Trophoblast cell (in vitro differentiated cells and primary cell): ENCODE measurements around the gene C3orf85.

ENCODE experiments used
- DNase-seq, 2 donors: peaks; one replicate each; pipeline ENCODE4 v3.0.0-alpha.2; 2016
- H2AFZ ChIP-seq: 2 replicates; pipeline ENCODE4 v1.6.1; 2013; ENCODE audit warnings: low read length, moderate library complexity, mild to moderate bottlenecking; ENCODE audit not compliant: insufficient read depth, poor library complexity
- H2AK5ac ChIP-seq: 2 replicates; pipeline ENCODE4 v1.6.1; 2013; ENCODE audit warnings: mild to moderate bottlenecking, low read length
- H2BK120ac ChIP-seq: 2 replicates; pipeline ENCODE4 v1.6.1; 2013; ENCODE audit warnings: low read length, mild to moderate bottlenecking, moderate library complexity; ENCODE audit not compliant: insufficient read depth, poor library complexity
- H2BK12ac ChIP-seq: 2 replicates; pipeline ENCODE4 v1.6.1; 2013; ENCODE audit warnings: mild to moderate bottlenecking, low read length, moderate library complexity
- H2BK5ac ChIP-seq: 2 replicates; pipeline ENCODE4 v1.6.1; 2013; ENCODE audit warnings: low read length, low read depth, moderate library complexity, mild to moderate bottlenecking; ENCODE audit not compliant: poor library complexity
- H3K14ac ChIP-seq: 2 replicates; pipeline ENCODE4 v1.6.1; 2013; ENCODE audit warnings: mild to moderate bottlenecking, low read length
- H3K18ac ChIP-seq: 2 replicates; pipeline ENCODE4 v1.6.1; 2013; ENCODE audit warnings: mild to moderate bottlenecking, low read length
- H3K23ac ChIP-seq: 2 replicates; pipeline ENCODE4 v1.6.1; 2013; ENCODE audit warnings: low read length
- H3K27ac ChIP-seq: 2 replicates; pipeline ENCODE4 v1.5.1; 2013; ENCODE audit warnings: low read depth, mild to moderate bottlenecking, inconsistent platforms, low read length, moderate library complexity
- H3K27me3 ChIP-seq: 2 replicates; pipeline ENCODE4 v1.6.1; 2013; ENCODE audit warnings: inconsistent platforms, mild to moderate bottlenecking, low read length, moderate library complexity; ENCODE audit not compliant: insufficient read depth
- H3K36me3 ChIP-seq, 2 experiments: 1 replicate in 1 of 2; 2 replicates in 1 of 2; pipeline ENCODE4 v1.6.1; 2013; ENCODE audit warnings: low read length in 2 of 2, mild to moderate bottlenecking in 2 of 2, moderate library complexity in 1 of 2; ENCODE audit not compliant: insufficient read depth in 2 of 2, control insufficient read depth in 1 of 2
- H3K4ac ChIP-seq: 2 replicates; pipeline ENCODE4 v1.6.1; 2013; ENCODE audit warnings: low read depth, mild to moderate bottlenecking, low read length, moderate library complexity
- H3K4me1 ChIP-seq, 2 experiments: 1 replicate in 1 of 2; 2 replicates in 1 of 2; pipeline ENCODE4 v1.6.1; 2013; ENCODE audit warnings: low read length in 2 of 2, mild to moderate bottlenecking in 2 of 2, moderate library complexity in 1 of 2; ENCODE audit not compliant: insufficient read depth in 2 of 2, control insufficient read depth in 1 of 2
- H3K4me2 ChIP-seq: 2 replicates; pipeline ENCODE4 v1.6.1; 2013; ENCODE audit warnings: inconsistent platforms, mild to moderate bottlenecking, low read length, moderate library complexity
- H3K4me3 ChIP-seq: 2 replicates; pipeline ENCODE4 v1.5.1; 2013; ENCODE audit warnings: mild to moderate bottlenecking, low read depth, low read length, inconsistent platforms
- H3K79me1 ChIP-seq: one replicate; pipeline ENCODE4 v1.6.1; 2013; ENCODE audit warnings: low read length
- H3K79me2 ChIP-seq: 2 replicates; pipeline ENCODE4 v1.6.1; 2013; ENCODE audit warnings: low read length, mild to moderate bottlenecking; ENCODE audit not compliant: control insufficient read depth, insufficient read depth, poor library complexity
- H3K9ac ChIP-seq: 2 replicates; pipeline ENCODE4 v1.6.1; 2013; ENCODE audit warnings: mild to moderate bottlenecking, low read length
- H3K9me3 ChIP-seq: 2 replicates; pipeline ENCODE4 v1.6.1; 2013; ENCODE audit warnings: low read depth, mild to moderate bottlenecking, control low read depth, inconsistent platforms, low read length; ENCODE audit not compliant: insufficient read depth
- H4K12ac ChIP-seq: 2 replicates; pipeline ENCODE4 v1.6.1; 2013; ENCODE audit warnings: low read depth, mild to moderate bottlenecking, low read length, moderate library complexity
- H4K8ac ChIP-seq: 2 replicates; pipeline ENCODE4 v1.6.1; 2013; ENCODE audit warnings: low read depth, mild to moderate bottlenecking, low read length, moderate library complexity
- H4K91ac ChIP-seq: one replicate; pipeline ENCODE4 v1.6.1; 2013; ENCODE audit warnings: low read depth, mild to moderate bottlenecking, low read length, moderate library complexity
- WGBS: extraction: QIAGEN DNeasy Blood & Tissue Kit; methylation state at CpG from one replicate; pipeline ENCODE4 v1.1.7; 2013; ENCODE audit warnings: missing lambda C conversion rate; ENCODE audit not compliant: insufficient read length, insufficient coverage; ENCODE audit errors: extremely low coverage; 5-methylcytosine and 5-hydroxymethylcytosine counted together

The C3orf85 gene

DNA sequence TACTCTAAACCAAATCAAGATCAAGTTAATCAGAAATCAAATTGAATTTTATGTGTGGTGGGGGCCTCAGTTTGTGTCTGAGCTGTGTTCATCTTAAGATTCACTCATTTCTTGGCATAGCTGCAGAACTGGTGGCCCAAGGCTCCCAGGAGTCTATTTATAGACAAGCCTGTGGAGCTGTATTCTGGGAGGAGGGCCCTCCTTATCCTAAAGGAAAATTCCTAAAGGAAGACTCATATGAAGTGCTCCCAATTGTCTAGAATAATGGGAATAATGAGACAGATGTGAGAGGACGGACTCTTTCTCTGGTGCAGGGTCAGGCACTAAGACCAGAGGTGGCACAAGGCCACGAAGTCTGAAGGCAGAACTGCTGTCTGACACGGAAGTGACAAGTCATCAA, 38.9 kb downstream of the C3orf85 start:
- H3K4me1 ChIP-seq = peaks cover 0 to 2% of the 10 kb centered on the region in 2 experiments
- no peaks in the 10 kb centered on the region for H3K9me3 ChIP-seq
- no peak overlapping the region for H2BK5ac ChIP-seq
- no peak overlapping the region for H3K9ac ChIP-seq
- peak; percentile 24 for DNase-seq
- H2BK120ac ChIP-seq = no peak overlapping the region
- no peak overlapping the region for H3K4ac ChIP-seq
- no CpG with 5 or more reads among the region's 3 CpGs for WGBS
- no peak overlapping the region for H4K91ac ChIP-seq
- no peak overlapping the region for H4K8ac ChIP-seq
- H2BK12ac ChIP-seq = no peak overlapping the region
- no peak overlapping the region for H3K14ac ChIP-seq
- H3K18ac ChIP-seq = no peak overlapping the region
- no peak overlapping the region for H3K4me2 ChIP-seq
- no peaks in the 10 kb centered on the region for H3K36me3 ChIP-seq
- H3K79me1 ChIP-seq = no peaks in the 10 kb centered on the region
- no peak overlapping the region for H3K4me3 ChIP-seq
- no peak overlapping the region for H4K12ac ChIP-seq
- no peaks in the 10 kb centered on the region for H3K27me3 ChIP-seq
- H3K79me2 ChIP-seq = no peaks in the 10 kb centered on the region
- H2AK5ac ChIP-seq = no peak overlapping the region
- no peak overlapping the region for H3K23ac ChIP-seq
- no peak overlapping the region for H2AFZ ChIP-seq
- no peak overlapping the region for H3K27ac ChIP-seq

DNA sequence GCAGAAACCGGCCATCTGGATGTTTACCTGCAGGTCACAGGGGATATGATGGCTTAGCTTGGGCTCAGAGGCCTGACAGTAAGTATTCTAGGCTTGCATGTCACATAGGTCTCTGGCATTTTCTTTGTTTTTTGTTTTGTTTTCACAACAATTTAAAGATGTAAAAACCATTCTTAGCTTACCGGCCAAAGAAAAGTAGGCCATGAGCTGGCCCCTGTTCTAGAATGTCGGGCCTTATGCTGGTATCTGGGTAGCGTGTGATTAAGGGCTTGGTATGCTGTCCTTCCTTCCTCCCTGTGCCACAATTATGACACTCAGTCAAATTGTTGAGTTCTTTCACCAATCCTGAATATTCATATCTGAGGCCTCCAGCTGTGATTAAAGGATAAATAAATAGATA, 40.2 kb downstream of the C3orf85 start:
- Histone ChIP-seq H3K27me3 (no peaks in the 10 kb centered on the region), H3K79me1 (no peaks in the 10 kb centered on the region), H3K79me2 (no peaks in the 10 kb centered on the region), H4K91ac (no peak overlapping the region), H3K4ac (no peak overlapping the region), H3K23ac (no peak overlapping the region), H4K8ac (no peak overlapping the region), H3K4me1 (peaks cover 0 to 2% of the 10 kb centered on the region in 2 experiments), H3K9me3 (no peaks in the 10 kb centered on the region), H3K9ac (no peak overlapping the region), H3K4me3 (no peak overlapping the region), H3K27ac (no peak overlapping the region), H2BK5ac (no peak overlapping the region), H4K12ac (no peak overlapping the region), H2BK12ac (no peak overlapping the region), H2AK5ac (no peak overlapping the region), H3K14ac (no peak overlapping the region), H3K4me2 (no peak overlapping the region), H3K18ac (no peak overlapping the region), H3K36me3 (no peaks in the 10 kb centered on the region), H2AFZ (no peak overlapping the region), H2BK120ac (no peak overlapping the region)
- peak; percentile 86 to 94 for DNase-seq
- WGBS = no CpG with 5 or more reads among the region's 4 CpGs

- Histone ChIP-seq H2AFZ (no peak overlapping the region), H2BK120ac (no peak overlapping the region), H2AK5ac (no peak overlapping the region), H3K9me3 (no peaks in the 10 kb centered on the region), H3K18ac (no peak overlapping the region), H3K27me3 (no peaks in the 10 kb centered on the region), H3K23ac (no peak overlapping the region), H3K27ac (no peak overlapping the region), H3K9ac (no peak overlapping the region), H2BK12ac (no peak overlapping the region), H3K4ac (no peak overlapping the region), H3K4me1 (peaks cover 0 to 2% of the 10 kb centered on the region in 2 experiments), H3K4me3 (no peak overlapping the region), H3K79me2 (no peaks in the 10 kb centered on the region), H3K79me1 (no peaks in the 10 kb centered on the region), H2BK5ac (no peak overlapping the region), H3K36me3 (no peaks in the 10 kb centered on the region), H4K12ac (no peak overlapping the region), H3K4me2 (no peak overlapping the region), H4K91ac (no peak overlapping the region), H3K14ac (no peak overlapping the region), H4K8ac (no peak overlapping the region)
- DNase-seq = peak in 1 of 2 donors; percentile 41
- WGBS = no CpG with 5 or more reads among the region's 5 CpGs
These were observed 41.4 kb downstream of the C3orf85 start for GRCh38 chr3:109177908-109178307.

DNA sequence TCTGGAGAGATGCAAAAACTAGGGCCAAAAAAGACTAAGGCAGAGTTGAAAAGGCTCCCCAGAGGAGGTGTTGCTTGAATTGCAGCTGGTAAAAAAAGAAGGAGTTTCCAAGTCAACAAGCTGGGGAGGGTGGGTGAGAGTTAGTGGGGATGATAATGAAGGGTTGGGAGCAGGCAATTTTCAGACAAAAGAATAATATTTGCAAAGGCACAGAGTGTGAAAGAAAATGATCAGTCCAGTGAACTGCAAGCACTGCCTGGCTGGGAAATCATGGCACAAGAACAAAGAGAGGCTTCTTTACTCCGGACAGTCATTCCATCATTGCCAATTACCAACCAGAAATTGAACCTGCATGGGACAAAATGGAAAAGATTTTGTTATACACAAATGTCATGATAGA, 42.2 kb downstream of the C3orf85 start:
- no CpG with 5 or more reads among the region's 1 CpG for WGBS

More for the DNA sequence above, 42.2 kb downstream of the C3orf85 start:
- H2AK5ac ChIP-seq = no peak overlapping the region
- no peaks in the 10 kb centered on the region for H3K36me3 ChIP-seq
- no peak overlapping the region for H3K4me3 ChIP-seq
- peaks cover 0 to 2% of the 10 kb centered on the region in 2 experiments for H3K4me1 ChIP-seq
- H3K23ac ChIP-seq = no peak overlapping the region
- H2BK12ac ChIP-seq = no peak overlapping the region
- no peak overlapping the region for H4K8ac ChIP-seq
- no peak overlapping the region for H4K12ac ChIP-seq
- DNase-seq = no peak
- no peak overlapping the region for H3K9ac ChIP-seq
- no peak overlapping the region for H4K91ac ChIP-seq
- H3K79me2 ChIP-seq = no peaks in the 10 kb centered on the region
- no peak overlapping the region for H2BK5ac ChIP-seq
- no peak overlapping the region for H3K4me2 ChIP-seq
- no peak overlapping the region for H3K4ac ChIP-seq
- no peak overlapping the region for H2BK120ac ChIP-seq
- no peak overlapping the region for H2AFZ ChIP-seq
- H3K27ac ChIP-seq = no peak overlapping the region
- no peaks in the 10 kb centered on the region for H3K9me3 ChIP-seq
- no peaks in the 10 kb centered on the region for H3K27me3 ChIP-seq
- no peak overlapping the region for H3K18ac ChIP-seq
- no peaks in the 10 kb centered on the region for H3K79me1 ChIP-seq
- no peak overlapping the region for H3K14ac ChIP-seq
